Neural progenitor cell (in vitro differentiated cells): ENCODE measurements around the gene DYNC1LI1. TPM values are rescaled to one million over a fixed set of nuclear protein-coding genes. Genes with fewer than 3 reads are reported as not detected.

ENCODE experiments used
- DNase-seq: peaks from one replicate; pipeline ENCODE4 v3.0.0-alpha.2; 2016; ENCODE audit warnings: low spot score
- H2AFZ ChIP-seq: fragments of 200-600 bp; sonication (generic); replicated peaks from 2 replicates; pipeline ENCODE4 v1.6.1; 2016; ENCODE audit warnings: antibody characterized with exemption
- H3F3A ChIP-seq: fragments of 200-600 bp; sonication (generic); 2 replicates; pipeline ENCODE4 v1.6.1; 2016; ENCODE audit warnings: antibody characterized with exemption, low read depth
- H3K27ac ChIP-seq: fragments of 200-600 bp; sonication (generic); 2 replicates; pipeline ENCODE4 v1.5.1; 2016; ENCODE audit warnings: mild to moderate bottlenecking
- H3K27me3 ChIP-seq: fragments of 200-600 bp; sonication (generic); 2 replicates; pipeline ENCODE4 v1.6.1; 2016; ENCODE audit warnings: mild to moderate bottlenecking, moderate library complexity
- H3K36me3 ChIP-seq: fragments of 200-600 bp; sonication (generic); 2 replicates; pipeline ENCODE4 v1.5.1; 2016
- H3K4me1 ChIP-seq: fragments of 200-600 bp; sonication (generic); 2 replicates; pipeline ENCODE4 v1.6.1; 2016; ENCODE audit warnings: mixed run types
- H3K4me2 ChIP-seq: fragments of 200-600 bp; sonication (generic); 2 replicates; pipeline ENCODE4 v1.6.1; 2016
- H3K4me3 ChIP-seq: fragments of 200-600 bp; sonication (generic); 2 replicates; pipeline ENCODE4 v1.5.1; 2016
- H3K79me2 ChIP-seq: fragments of 200-600 bp; sonication (generic); 2 replicates; pipeline ENCODE4 v1.6.1; 2016; ENCODE audit warnings: low read depth
- H3K9ac ChIP-seq: fragments of 200-600 bp; sonication (generic); 2 replicates; pipeline ENCODE4 v1.6.1; 2016
- H3K9me3 ChIP-seq: fragments of 200-600 bp; sonication (generic); 2 replicates; pipeline ENCODE4 v1.5.1; 2016; ENCODE audit warnings: low read depth
- H4K20me1 ChIP-seq: fragments of 200-600 bp; sonication (generic); 2 replicates; pipeline ENCODE4 v1.6.1; 2016; ENCODE audit warnings: low read depth
- H3K27ac Mint-ChIP-seq: 3 replicates; pipeline ENCODE4 v1.8.0; 2021; ENCODE audit warnings: mixed read lengths
- H3K27me3 Mint-ChIP-seq: 2 replicates; pipeline ENCODE4 v1.8.0; 2022; ENCODE audit warnings: low read depth, mild to moderate bottlenecking, inconsistent platforms, moderate library complexity, mixed read lengths; ENCODE audit not compliant: insufficient read depth
- H3K36me3 Mint-ChIP-seq: 3 replicates; pipeline ENCODE4 v1.8.0; 2021; ENCODE audit warnings: mixed read lengths
- H3K4me1 Mint-ChIP-seq: 3 replicates; pipeline ENCODE4 v1.8.0; 2021; ENCODE audit warnings: mixed read lengths
- H3K4me3 Mint-ChIP-seq: 3 replicates; pipeline ENCODE4 v1.8.0; 2021; ENCODE audit warnings: mild to moderate bottlenecking, moderate library complexity, mixed read lengths
- H3K9me3 Mint-ChIP-seq: 3 replicates; pipeline ENCODE4 v1.8.0; 2020; ENCODE audit warnings: mixed read lengths
- EZH2 ChIP-seq: fragments of 200-600 bp; sonication (generic); IDR thresholded peaks from 2 replicates; pipeline ENCODE4 v1.6.1; 2017; ENCODE audit warnings: antibody characterized with exemption, mild to moderate bottlenecking, moderate library complexity
- EZH2phosphoT487 ChIP-seq: fragments of 200-600 bp; sonication (generic); IDR thresholded peaks from 2 replicates; pipeline ENCODE4 v1.6.1; 2017; ENCODE audit warnings: antibody characterized with exemption
- total RNA-seq: library from RNA; depleted of rRNA; stranded (reverse); fragments of >200 nt; gene quantifications from 2 replicates; pipeline ENCODE4 v1.2.3, GENCODE V29; 2015; ENCODE audit warnings: low replicate concordance
- TF ChIP-seq, protein P1 (sequence below): fragments of 200-600 bp; sonication (generic); IDR thresholded peaks from 2 replicates; pipeline ENCODE4 v1.5.1; 2017; ENCODE audit warnings: antibody characterized with exemption, mild to moderate bottlenecking

The DYNC1LI1 gene
- total RNA-seq, 1 donor from 2014 or later = 103 TPM

DNA sequence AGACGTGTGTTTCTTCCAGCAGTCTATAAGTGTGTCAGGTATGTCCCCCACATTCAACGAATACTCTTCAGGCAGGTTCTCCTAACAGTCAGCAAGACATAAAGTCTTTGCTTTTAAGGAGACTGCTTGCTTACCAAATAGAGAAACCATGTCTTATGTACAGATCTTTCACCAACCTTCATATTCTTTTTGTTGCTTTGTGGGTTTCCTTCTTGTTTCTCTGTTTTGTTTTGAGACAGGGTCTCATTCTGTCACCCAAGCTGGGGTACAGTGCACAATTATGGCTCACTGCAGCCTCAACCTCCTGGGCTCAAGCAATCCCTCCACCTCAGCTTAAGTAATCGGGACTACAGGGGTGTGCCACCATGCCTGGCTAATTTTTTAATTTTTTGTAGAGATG lies 14.3 kb downstream of the DYNC1LI1 start:
- H3K4me1 Mint-ChIP-seq = peaks cover 6% of the 10 kb centered on the region
- H3K27ac Mint-ChIP-seq = no peak overlapping the region
- H3K36me3 Mint-ChIP-seq = peaks cover 5% of the 10 kb centered on the region
- Histone ChIP-seq H3K4me2 (no peak overlapping the region), H3K79me2 (peaks cover 100% of the 10 kb centered on the region), H3K36me3 (no peaks in the 10 kb centered on the region), H3K27ac (no peak overlapping the region), H2AFZ (no peak overlapping the region), H3K9ac (no peak overlapping the region), H3K4me3 (no peak overlapping the region), H3F3A (no peaks in the 10 kb centered on the region), H3K4me1 (peaks cover 3% of the 10 kb centered on the region), H3K27me3 (no peaks in the 10 kb centered on the region), H3K9me3 (no peaks in the 10 kb centered on the region), H4K20me1 (peaks cover 72% of the 10 kb centered on the region)
- H3K9me3 Mint-ChIP-seq = no peaks in the 10 kb centered on the region
- H3K27me3 Mint-ChIP-seq = no peaks in the 10 kb centered on the region
- no peak overlapping the region for H3K4me3 Mint-ChIP-seq
- DNase-seq = no peak
- TF ChIP-seq EZH2 (no peak), EZH2phosphoT487 (no peak)
- TF ChIP-seq, protein P1, sequence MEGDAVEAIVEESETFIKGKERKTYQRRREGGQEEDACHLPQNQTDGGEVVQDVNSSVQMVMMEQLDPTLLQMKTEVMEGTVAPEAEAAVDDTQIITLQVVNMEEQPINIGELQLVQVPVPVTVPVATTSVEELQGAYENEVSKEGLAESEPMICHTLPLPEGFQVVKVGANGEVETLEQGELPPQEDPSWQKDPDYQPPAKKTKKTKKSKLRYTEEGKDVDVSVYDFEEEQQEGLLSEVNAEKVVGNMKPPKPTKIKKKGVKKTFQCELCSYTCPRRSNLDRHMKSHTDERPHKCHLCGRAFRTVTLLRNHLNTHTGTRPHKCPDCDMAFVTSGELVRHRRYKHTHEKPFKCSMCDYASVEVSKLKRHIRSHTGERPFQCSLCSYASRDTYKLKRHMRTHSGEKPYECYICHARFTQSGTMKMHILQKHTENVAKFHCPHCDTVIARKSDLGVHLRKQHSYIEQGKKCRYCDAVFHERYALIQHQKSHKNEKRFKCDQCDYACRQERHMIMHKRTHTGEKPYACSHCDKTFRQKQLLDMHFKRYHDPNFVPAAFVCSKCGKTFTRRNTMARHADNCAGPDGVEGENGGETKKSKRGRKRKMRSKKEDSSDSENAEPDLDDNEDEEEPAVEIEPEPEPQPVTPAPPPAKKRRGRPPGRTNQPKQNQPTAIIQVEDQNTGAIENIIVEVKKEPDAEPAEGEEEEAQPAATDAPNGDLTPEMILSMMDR = no peak

DNA sequence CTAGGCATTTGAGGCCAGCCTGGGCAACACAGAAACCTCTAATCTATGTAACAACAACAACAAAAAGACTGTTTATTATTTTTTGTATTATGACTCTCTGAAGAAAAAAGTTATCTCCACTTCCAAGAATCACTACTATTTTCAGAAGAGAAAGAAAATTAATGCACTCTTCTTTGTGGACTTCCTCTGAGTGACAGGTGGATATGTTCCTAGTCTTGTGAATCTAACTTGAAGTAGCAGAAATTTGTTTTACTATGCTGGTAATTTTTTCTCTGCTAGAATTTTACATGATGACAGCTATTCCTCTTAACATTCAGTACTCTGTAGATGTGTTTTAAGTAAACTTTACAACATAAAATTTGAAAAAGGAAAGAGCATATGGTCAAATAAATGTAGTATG lies 16.7 kb downstream of the DYNC1LI1 start:
- Histone ChIP-seq H3K27me3 (no peaks in the 10 kb centered on the region), H2AFZ (no peak overlapping the region), H3K4me2 (no peak overlapping the region), H3K36me3 (no peaks in the 10 kb centered on the region), H3F3A (no peaks in the 10 kb centered on the region), H3K79me2 (peaks cover 100% of the 10 kb centered on the region), H3K4me3 (no peak overlapping the region), H3K9me3 (no peaks in the 10 kb centered on the region), H3K27ac (no peak overlapping the region), H3K4me1 (peaks cover 3% of the 10 kb centered on the region), H4K20me1 (peaks cover 74% of the 10 kb centered on the region), H3K9ac (no peak overlapping the region)
- H3K4me1 Mint-ChIP-seq = peaks cover 11% of the 10 kb centered on the region
- no peak overlapping the region for H3K27ac Mint-ChIP-seq
- no peak overlapping the region for H3K4me3 Mint-ChIP-seq
- peaks cover 2% of the 10 kb centered on the region for H3K36me3 Mint-ChIP-seq
- no peak for TF ChIP-seq EZH2
- no peak for TF ChIP-seq EZH2phosphoT487
- TF ChIP-seq, protein P1 = no peak
- H3K27me3 Mint-ChIP-seq = no peaks in the 10 kb centered on the region
- no peaks in the 10 kb centered on the region for H3K9me3 Mint-ChIP-seq
- no peak for DNase-seq

DNA sequence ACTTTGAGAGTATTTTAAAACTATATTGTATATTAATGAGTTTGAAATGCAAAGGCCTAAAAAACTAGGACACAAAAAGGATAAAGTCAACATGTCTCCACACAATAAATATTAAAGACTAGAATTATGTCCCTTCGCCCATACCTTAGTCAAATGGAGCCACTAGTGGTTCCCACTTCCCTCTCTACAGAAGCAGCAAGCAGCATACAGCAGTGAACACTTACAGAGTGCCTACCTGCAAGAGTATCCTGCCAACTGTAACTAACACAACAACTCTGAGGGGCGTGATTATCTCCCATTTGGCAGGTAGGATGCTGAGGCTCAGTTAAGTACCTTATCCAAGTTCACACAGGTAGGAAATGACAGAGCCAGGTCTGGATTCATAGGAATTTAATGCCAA lies 17.2 kb downstream of the DYNC1LI1 start:
- Histone ChIP-seq H3K4me2 (no peak overlapping the region), H3F3A (no peaks in the 10 kb centered on the region), H3K27ac (no peak overlapping the region), H3K9ac (no peak overlapping the region), H3K27me3 (no peaks in the 10 kb centered on the region), H3K4me1 (peaks cover 3% of the 10 kb centered on the region), H3K9me3 (no peaks in the 10 kb centered on the region), H3K4me3 (no peak overlapping the region), H3K79me2 (peaks cover 100% of the 10 kb centered on the region), H4K20me1 (peaks cover 78% of the 10 kb centered on the region), H2AFZ (no peak overlapping the region), H3K36me3 (no peaks in the 10 kb centered on the region)
- Mint-ChIP-seq H3K27ac (no peak overlapping the region), H3K4me1 (peaks cover 11% of the 10 kb centered on the region), H3K27me3 (no peaks in the 10 kb centered on the region), H3K9me3 (no peaks in the 10 kb centered on the region), H3K36me3 (peaks cover 2% of the 10 kb centered on the region), H3K4me3 (no peak overlapping the region)
- no peak for DNase-seq
- TF ChIP-seq EZH2phosphoT487 = no peak
- TF ChIP-seq, protein P1 = no peak
- no peak for TF ChIP-seq EZH2
